HUDEP-2 (cell line): Measurements from ENCODE around the gene MAP7D1.
"Not testable (repeated sequence)": the region's sequence is repeated elsewhere in the genome, so short reads cannot be mapped to it uniquely, and the experiment has no call there.

Source experiments
- DNase-seq, 76 experiments: peaks; one replicate each; lab custom pipeline; 2025; ENCODE audit not compliant: unreplicated experiment in 76 of 76; lab: John Stamatoyannopoulos, UW

MAP7D1 gene

GRCh38 chr1:36225283-36225899 is 69.4 kb downstream of the MAP7D1 start:
- DNase-seq = peak in 3 of 76 experiments; percentile 11 to 29 (median 13)

GRCh38 chr1:36230279-36230678 is 74.3 kb downstream of the MAP7D1 start:
- DNase-seq = not testable (repeated sequence)
